Ectodermal cell (in vitro differentiated cells): ENCODE results near the gene ODF4.

Experiments used
- H3K27ac ChIP-seq: 2 replicates; pipeline ENCODE4 v1.7.0; 2013; ENCODE audit warnings: mild to moderate bottlenecking, low read depth, low read length; ENCODE audit not compliant: insufficient read depth, poor library complexity, severe bottlenecking
- H3K27me3 ChIP-seq: 2 replicates; pipeline ENCODE4 v1.7.0; 2013; ENCODE audit warnings: mild to moderate bottlenecking, low read length; ENCODE audit not compliant: insufficient read depth, control insufficient read depth, poor library complexity, severe bottlenecking
- H3K36me3 ChIP-seq: one replicate; pipeline ENCODE4 v1.7.0; 2013; ENCODE audit warnings: low read length; ENCODE audit not compliant: control insufficient read depth, insufficient read depth
- H3K4me1 ChIP-seq: one replicate; pipeline ENCODE4 v1.7.0; 2013; ENCODE audit warnings: low read length; ENCODE audit not compliant: control insufficient read depth, insufficient read depth
- H3K4me3 ChIP-seq: 2 replicates; pipeline ENCODE4 v1.7.0; 2013; ENCODE audit warnings: low read depth, low read length, control low read depth; ENCODE audit not compliant: insufficient read depth
- H3K9me3 ChIP-seq: 2 replicates; pipeline ENCODE4 v1.7.0; 2013; ENCODE audit warnings: mild to moderate bottlenecking, low read length, moderate library complexity; ENCODE audit not compliant: control insufficient read depth
- WGBS, 2 experiments: methylation state at CpG; one replicate each; pipeline ENCODE4 v1.1.7; 2013; ENCODE audit warnings: missing lambda C conversion rate in 2 of 2; 5-methylcytosine and 5-hydroxymethylcytosine counted together

The ODF4 gene

DNA sequence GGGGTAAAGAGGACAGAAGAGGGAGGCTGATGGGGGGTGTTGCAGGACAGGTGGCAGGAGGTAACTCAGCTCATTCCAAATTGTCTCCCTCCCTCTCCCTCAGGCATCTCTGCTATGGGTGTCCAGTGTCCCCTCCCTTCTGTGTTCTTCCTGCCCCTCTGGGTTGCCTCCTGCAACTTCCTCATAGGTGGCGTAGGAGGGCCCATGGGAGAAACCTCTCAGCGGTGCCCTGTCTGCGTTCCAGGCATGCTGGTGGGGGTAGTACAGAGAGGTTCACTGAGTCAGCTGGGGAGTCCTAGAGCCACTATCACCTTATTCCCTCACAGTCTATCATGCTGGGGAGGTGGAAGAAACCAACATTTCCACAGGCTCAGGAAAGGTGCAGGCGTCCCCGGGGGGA is 14.7 kb upstream of the ODF4 start:
- no peak overlapping the region for H3K4me3 ChIP-seq
- peaks cover 34% of the 10 kb centered on the region for H3K27me3 ChIP-seq
- no peak overlapping the region for H3K27ac ChIP-seq
- 87 to 94% methylated on average over 5 of the region's 5 CpGs for WGBS, 2 experiments
- no peaks in the 10 kb centered on the region for H3K36me3 ChIP-seq
- H3K4me1 ChIP-seq, result peaks cover 7% of the 10 kb centered on the region
- H3K9me3 ChIP-seq, result no peaks in the 10 kb centered on the region

DNA sequence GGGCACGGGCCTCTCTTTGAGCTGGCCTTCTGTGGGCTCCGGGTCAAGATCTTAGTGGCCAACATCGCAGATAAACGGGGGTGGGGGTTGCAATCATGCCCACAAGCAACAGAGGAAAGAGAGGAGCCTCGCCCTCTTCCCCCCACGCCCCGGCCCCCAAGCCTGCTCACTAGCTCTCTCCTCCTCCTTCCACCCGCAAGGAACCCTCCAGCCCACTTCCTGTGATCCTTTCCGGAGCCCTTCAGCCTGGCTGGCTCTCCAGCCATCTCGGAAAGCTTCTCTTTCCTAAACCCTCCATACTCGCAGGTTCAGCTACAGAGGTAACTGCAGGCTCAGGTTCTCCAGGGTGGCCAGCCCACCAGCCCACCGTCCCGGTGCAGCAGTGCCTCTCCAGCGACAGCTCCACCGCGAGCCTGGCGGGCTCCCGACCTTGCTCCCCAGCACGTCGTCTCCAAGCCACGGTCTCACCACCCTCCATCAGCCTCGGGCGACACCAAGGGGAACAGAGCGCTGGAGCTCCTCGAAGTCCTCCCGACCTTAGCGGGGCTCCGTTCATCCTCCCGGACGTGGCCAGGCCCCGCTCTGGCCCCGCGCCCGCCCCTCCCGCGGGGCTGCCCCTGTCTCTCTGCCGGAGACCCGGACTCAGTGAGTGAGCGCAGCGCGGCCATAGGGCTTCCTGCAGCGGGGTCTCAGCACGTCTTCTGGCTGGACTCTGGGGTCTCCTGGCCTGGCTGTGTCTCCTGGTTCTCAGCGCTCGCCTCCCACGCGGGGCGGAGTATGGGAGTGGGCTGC is 12.9 kb upstream of the ODF4 start:
- 10% methylated on average over 48 of the region's 48 CpGs for WGBS, 2 experiments
- Histone ChIP-seq H3K4me3 (peak overlapping the region; percentile 50), H3K4me1 (peaks cover 7% of the 10 kb centered on the region), H3K27ac (no peak overlapping the region), H3K9me3 (no peaks in the 10 kb centered on the region), H3K36me3 (no peaks in the 10 kb centered on the region), H3K27me3 (peaks cover 34% of the 10 kb centered on the region)

DNA sequence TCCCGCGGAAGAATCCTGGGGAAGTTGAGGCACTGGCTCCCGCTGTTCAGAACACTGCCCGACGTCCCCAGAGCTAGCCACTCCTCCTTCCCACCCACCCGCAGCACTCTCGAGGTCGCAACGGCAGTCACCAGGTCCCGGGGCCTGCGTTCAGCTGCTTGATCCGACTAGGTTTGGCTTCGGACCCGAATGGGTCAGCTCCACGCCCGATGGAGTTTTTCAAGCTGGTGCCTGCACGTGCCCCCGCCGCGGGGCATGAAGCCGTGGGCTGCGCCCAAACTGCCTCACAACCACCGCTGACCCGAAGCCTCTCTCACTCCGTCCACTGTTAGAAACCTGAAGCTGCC is 12.4 kb upstream of the ODF4 start:
- Histone ChIP-seq H3K27ac (no peak overlapping the region), H3K4me1 (peaks cover 7% of the 10 kb centered on the region), H3K27me3 (peaks cover 34% of the 10 kb centered on the region), H3K9me3 (no peaks in the 10 kb centered on the region), H3K4me3 (peak overlapping the region; percentile 50), H3K36me3 (no peaks in the 10 kb centered on the region)
- WGBS, 2 experiments, result 40 to 41% methylated on average over 25 of the region's 25 CpGs

DNA sequence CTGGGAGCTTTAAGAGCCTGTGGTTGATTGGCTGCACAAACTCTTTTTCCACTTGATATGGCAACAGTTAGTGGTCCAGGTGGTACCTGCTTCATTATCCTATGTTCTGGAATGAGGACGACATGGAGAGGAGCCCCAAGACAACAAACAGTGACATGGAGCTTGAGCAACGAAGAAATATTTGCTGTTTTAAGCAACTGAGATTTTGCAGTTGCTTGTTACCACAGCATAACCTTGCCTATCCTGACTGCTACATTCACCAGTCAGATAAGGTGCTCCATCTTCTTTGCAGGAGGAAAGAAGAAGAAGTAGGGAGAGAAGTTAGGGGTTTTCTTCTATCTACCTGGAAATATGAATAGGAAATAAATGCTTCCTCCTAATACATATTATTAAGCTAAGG is 7.5 kb upstream of the ODF4 start:
- WGBS, 2 experiments, result 89 to 97% methylated on average over 2 of the region's 2 CpGs
- peaks cover 11% of the 10 kb centered on the region for H3K27me3 ChIP-seq
- H3K4me3 ChIP-seq, result no peak overlapping the region
- no peaks in the 10 kb centered on the region for H3K9me3 ChIP-seq
- H3K36me3 ChIP-seq, result no peaks in the 10 kb centered on the region
- no peak overlapping the region for H3K27ac ChIP-seq
- H3K4me1 ChIP-seq, result no peaks in the 10 kb centered on the region

DNA sequence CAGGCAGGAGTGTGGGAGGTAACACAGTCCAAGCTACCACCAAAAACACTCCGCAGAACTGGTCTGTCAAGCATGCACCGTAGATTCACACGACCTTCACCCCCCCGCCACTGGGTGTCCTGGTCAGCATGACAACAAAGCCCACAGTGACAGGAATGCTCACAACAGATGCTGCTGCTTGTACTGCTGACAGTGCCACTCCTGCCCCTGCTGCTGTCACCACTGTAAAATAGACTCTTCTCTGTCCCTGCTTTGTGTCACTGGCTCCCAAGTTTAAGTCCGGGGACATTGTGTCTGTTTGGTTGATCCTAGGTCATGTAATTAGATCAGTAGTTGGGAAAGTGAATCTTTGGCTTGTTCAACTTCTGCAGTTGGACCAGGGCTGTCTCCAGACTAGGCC is 7.0 kb upstream of the ODF4 start:
- 63% methylated on average over 5 of the region's 5 CpGs for whole genome bisulfite sequencing, 2 experiments
- Histone ChIP-seq H3K27me3 (peaks cover 6% of the 10 kb centered on the region), H3K27ac (no peak overlapping the region), H3K4me1 (peaks cover under 1% of the 10 kb centered on the region), H3K9me3 (no peaks in the 10 kb centered on the region), H3K4me3 (no peak overlapping the region), H3K36me3 (no peaks in the 10 kb centered on the region)

DNA sequence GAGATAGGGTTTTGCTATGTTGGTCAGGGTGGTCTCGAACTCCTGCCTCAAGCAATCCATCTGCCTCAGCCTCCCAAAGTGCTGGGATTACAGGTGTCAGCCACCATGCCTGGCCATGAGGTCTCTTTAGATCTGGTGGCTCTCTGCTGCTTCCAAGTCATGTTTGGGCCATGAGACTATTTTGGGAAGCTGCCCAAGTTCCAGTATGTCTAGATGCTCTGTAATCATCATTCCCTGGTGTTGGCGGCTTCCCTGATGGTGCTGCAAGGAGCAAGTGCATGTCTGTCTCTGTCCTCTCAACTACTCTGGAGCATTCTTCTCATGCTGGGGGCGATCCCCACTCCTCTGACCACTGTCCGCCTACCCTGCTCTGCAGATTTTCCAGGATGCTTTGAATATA is 6.4 kb upstream of the ODF4 start:
- H3K4me1 ChIP-seq, result peaks cover 6% of the 10 kb centered on the region
- no peak overlapping the region for H3K4me3 ChIP-seq
- no peaks in the 10 kb centered on the region for H3K9me3 ChIP-seq
- H3K36me3 ChIP-seq, result no peaks in the 10 kb centered on the region
- 95 to 97% methylated on average over 4 of the region's 4 CpGs for WGBS, 2 experiments
- no peak overlapping the region for H3K27ac ChIP-seq
- H3K27me3 ChIP-seq, result no peaks in the 10 kb centered on the region

DNA sequence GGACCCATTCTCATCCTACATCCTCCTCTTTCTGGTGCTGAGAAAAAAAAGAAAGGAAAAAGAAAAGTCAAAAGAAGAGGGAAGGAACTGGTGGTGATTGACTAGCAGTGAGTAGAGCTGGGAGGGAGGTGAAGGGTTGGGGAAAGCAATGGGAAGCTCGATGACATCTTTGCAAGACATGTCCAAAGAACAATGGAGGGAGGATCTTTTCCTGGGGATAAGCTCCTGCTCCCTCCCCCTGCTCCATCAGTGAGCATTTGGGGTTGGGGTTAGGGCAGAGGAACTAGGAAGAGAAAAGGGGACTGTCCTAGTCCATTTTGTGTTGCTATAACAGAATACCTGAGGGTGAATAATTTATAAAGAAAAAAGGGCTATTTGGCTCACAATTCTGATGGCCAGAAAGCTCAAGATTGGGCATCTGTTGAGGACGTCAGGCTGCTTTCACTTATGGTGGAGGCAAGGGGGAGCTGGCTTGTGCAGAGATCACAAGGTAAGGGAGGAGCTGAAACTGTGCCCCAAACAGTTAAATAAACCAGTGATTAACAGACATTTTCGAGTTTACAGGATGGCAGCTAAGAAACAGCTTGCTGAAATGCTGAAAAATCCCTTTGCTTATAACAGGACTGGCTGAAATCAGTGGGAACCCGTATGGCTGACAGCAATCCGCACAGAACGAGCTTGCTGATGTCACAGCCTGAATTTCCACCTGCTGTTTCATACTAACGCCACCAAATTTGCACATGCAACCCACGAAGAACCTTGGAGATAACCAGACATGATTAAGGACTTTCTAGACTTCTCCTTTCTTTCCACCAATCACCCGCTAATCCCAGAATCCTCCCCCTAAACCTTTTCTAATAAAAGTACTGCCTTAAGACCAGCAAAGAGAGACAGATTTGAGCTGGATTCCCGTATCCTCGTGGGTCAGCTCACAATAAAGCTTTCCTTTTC is 1.6 kb upstream of the ODF4 start:
- H3K9me3 ChIP-seq, result no peaks in the 10 kb centered on the region
- peaks cover 13% of the 10 kb centered on the region for H3K4me1 ChIP-seq
- H3K27me3 ChIP-seq, result no peaks in the 10 kb centered on the region
- peak overlapping the region; percentile 11 for H3K4me3 ChIP-seq
- 43 to 44% methylated on average over 11 of the region's 11 CpGs for WGBS, 2 experiments
- no peaks in the 10 kb centered on the region for H3K36me3 ChIP-seq
- H3K27ac ChIP-seq, result peak overlapping the region; percentile 58

DNA sequence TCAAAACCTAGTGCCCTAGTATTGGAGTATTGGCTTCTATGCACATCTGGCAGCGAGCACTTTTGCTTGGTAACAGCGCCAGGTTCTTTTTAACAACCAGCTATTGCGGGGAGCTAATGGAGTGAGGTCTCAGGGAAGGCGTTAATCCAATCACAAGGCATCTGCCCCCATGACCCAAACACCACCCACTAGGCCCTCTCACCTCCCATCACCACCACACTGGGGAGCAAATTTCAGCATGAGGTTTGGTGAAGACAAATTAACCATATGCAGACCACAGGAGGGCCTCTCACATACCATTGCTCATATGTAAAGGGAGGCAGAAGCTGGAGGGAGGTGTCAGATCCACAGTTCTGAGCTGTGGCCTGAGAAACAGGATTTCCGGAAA is 893 bp upstream of the ODF4 start:
- Histone ChIP-seq H3K4me3 (no peak overlapping the region), H3K36me3 (no peaks in the 10 kb centered on the region), H3K27me3 (no peaks in the 10 kb centered on the region), H3K4me1 (peaks cover 13% of the 10 kb centered on the region), H3K27ac (no peak overlapping the region), H3K9me3 (no peaks in the 10 kb centered on the region)
- 74 to 76% methylated on average over 5 of the region's 5 CpGs for WGBS, 2 experiments

DNA sequence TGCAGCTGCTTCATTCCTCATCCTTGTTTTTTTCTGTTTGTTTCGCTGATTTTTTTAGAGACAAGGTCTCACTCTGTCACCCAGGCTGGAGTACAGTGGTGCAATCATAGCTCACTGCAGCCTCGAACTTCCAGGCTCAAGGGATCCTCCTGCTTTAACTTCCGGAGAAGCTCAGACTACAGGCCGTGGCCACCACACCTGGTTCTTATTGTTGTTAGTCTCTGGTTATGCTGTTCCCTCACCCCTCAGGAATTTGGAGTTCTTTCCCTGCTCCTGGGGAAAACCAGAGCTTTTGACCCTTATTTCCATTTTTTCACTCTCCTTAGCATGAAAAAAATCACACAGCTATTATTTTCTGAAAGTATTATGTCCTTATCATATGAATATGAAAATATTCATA is 1.8 kb downstream of the ODF4 start:
- 73 to 75% methylated on average over 4 of the region's 4 CpGs for WGBS, 2 experiments
- Histone ChIP-seq H3K4me1 (peaks cover 13% of the 10 kb centered on the region), H3K27ac (no peak overlapping the region), H3K9me3 (no peaks in the 10 kb centered on the region), H3K36me3 (no peaks in the 10 kb centered on the region), H3K4me3 (no peak overlapping the region), H3K27me3 (no peaks in the 10 kb centered on the region)

DNA sequence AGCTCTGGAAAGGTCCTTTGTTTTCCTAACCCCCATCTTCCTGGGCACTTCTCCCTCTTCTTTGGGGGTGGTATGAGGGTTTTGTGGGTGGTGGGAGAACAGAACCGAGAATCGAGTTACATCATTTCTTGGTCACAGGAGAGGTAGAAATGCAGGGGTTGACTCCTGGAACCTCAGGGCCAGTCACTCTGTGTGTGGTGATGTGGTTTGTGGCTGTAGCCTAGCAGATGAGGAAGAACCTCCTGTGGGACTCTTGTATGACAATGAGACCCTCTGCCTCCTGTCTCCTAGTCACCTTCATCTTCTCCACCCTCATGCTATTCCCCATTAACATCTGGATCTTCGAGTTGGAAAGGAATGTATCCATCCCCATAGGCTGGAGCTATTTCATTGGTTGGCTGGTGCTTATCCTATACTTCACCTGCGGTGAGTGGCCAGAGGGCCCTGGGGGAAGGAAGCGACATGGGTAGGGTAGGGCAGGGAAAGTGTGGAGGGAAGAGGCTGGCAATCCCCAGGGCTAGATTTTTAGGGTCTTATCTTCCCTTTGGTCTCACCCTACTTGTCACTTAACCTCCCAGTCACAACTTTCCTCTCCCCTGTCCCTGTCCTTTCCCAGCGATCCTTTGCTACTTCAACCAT is 5.5 kb downstream of the ODF4 start:
- 74 to 82% methylated on average over 6 of the region's 6 CpGs for WGBS, 2 experiments
- no peaks in the 10 kb centered on the region for H3K36me3 ChIP-seq
- no peaks in the 10 kb centered on the region for H3K27me3 ChIP-seq
- no peak overlapping the region for H3K27ac ChIP-seq
- H3K4me1 ChIP-seq, result no peaks in the 10 kb centered on the region
- no peaks in the 10 kb centered on the region for H3K9me3 ChIP-seq
- no peak overlapping the region for H3K4me3 ChIP-seq
